Adipose tissue (tissue), 3 donors: Measurements from ENCODE around the gene GALE. TPM values are rescaled to one million over a fixed set of nuclear protein-coding genes. Genes with fewer than 3 reads are reported as not detected.
"Not testable (repeated sequence)": the region's sequence is repeated elsewhere in the genome, so short reads cannot be mapped to it uniquely, and the experiment has no call there.

Experiments used
- H3K27ac ChIP-seq: one replicate; pipeline ENCODE4 v1.5.1; 2013; ENCODE audit warnings: low read depth, low read length
- WGBS, 3 donors: extraction: QIAGEN DNeasy Blood & Tissue Kit; methylation state at CpG; one replicate each; pipeline ENCODE4 v1.1.7; 2013; 5-methylcytosine and 5-hydroxymethylcytosine counted together
- polyA plus RNA-seq, 3 donors: library from polyadenylated mRNA; stranded (reverse); fragments of 200-250 nt; gene quantifications; one replicate each; pipeline ENCODE4 v1.2.3, GENCODE V29; 2013
- donor health status: healthy with polysubstance abuse.
- donor health status: Bipolar disorder and iron deficiency.
- donor health status: healthy.

GALE gene
- polyA plus RNA-seq, 3 donors = 12.8 to 36.2 (median 15.4) TPM

DNA sequence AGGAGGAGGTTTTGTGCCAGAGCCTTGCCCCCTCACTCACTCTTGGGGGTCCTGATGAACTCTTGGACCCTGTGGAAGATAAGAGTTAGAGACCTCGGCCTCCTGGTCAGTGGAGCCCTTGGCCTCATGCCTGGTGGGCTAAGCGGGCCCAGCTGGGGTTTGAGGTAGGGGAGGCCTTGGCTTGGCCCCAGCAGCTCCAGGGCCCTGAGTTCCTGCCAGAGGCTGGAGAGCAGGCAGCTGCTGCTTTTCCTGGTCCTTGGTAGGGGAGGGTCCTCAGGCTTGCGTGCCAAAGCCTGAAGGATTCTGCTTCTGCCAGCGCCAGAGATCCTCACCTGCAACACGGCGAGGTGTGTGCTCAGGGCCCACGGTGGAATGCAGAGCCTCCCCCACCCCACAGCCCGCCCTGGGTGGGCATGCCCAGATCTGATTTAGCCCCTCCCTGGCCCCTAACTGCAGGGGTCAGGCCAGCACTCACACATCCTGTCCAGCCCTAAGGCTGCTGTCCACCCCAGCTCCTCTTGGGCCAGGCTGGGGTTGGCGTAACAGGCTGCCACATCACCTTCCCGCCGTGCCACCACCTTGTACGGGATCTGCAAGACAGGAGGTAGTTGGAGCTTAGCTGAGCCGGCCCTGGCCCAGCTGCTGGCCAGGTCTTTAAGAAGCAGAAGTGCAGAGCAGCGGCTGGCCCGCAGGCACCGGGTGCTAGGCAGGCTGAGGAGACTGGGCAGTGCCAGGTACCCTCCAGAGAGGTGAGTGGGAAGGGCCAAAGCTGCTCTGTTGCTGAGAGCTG is 4.7 kb downstream of the GALE start:
- H3K27ac ChIP-seq = no peak overlapping the region
- 70 to 80% (median 77%) methylated on average over 16 of the region's 16 CpGs for WGBS, 3 donors

DNA sequence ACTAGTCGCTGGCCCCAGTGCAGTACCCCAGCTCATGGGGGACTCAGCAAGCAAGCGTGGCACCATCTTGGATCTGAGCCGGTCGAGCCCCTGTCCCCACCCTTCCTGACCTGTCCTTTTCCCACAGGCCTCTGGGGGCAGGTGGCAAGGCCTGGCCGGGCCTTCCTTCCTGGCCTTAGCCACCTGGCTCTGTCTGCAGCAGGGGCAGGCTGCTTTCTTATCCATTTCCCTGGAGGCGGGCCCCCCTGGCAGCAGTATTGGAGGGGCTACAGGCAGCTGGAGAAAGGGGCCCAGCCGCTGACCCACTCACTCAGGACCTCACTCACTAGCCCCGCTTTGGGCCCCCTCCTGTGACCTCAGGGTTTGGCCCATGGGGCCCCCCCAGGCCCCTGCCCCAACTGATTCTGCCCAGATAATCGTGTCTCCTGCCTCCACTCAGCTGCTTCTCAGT is 5.8 kb downstream of the GALE start:
- 75 to 81% (median 81%) methylated on average over 9 of the region's 9 CpGs for WGBS, 3 donors
- H3K27ac ChIP-seq = not testable (repeated sequence)

DNA sequence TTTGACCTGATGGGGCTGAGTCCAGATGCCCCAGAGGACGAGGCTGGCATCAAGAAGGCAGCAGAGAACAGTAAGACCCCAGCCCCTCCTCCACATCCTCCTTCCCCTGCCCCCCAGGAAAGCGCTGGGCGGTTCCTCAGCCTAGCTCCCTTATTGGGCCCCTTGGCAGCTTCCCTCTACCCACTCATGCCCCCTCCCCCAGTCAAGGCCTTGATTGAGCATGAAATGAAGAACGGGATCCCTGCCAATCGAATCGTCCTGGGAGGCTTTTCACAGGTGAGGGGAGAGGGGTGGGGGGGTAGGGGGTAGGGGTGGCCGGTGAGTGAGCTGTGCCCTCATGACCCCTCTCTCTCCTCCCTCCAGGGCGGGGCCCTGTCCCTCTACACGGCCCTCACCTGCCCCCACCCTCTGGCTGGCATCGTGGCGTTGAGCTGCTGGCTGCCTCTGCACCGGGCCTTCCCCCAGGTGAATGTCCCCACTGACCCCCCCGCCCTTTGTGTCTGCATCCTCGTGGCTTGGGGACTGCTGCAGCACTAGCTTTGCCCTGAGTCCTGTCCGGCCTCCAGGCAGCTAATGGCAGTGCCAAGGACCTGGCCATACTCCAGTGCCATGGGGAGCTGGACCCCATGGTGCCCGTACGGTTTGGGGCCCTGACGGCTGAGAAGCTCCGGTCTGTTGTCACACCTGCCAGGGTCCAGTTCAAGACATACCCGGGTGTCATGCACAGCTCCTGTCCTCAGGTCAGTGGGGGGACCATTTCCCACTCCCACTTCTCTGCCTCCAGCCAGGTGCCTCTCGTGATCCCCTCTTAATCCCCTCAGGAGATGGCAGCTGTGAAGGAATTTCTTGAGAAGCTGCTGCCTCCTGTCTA is 6.5 kb downstream of the GALE start:
- H3K27ac ChIP-seq = no peak overlapping the region
- 70 to 75% (median 71%) methylated on average over 13 to 21 of the region's 21 CpGs for WGBS, 3 donors

DNA sequence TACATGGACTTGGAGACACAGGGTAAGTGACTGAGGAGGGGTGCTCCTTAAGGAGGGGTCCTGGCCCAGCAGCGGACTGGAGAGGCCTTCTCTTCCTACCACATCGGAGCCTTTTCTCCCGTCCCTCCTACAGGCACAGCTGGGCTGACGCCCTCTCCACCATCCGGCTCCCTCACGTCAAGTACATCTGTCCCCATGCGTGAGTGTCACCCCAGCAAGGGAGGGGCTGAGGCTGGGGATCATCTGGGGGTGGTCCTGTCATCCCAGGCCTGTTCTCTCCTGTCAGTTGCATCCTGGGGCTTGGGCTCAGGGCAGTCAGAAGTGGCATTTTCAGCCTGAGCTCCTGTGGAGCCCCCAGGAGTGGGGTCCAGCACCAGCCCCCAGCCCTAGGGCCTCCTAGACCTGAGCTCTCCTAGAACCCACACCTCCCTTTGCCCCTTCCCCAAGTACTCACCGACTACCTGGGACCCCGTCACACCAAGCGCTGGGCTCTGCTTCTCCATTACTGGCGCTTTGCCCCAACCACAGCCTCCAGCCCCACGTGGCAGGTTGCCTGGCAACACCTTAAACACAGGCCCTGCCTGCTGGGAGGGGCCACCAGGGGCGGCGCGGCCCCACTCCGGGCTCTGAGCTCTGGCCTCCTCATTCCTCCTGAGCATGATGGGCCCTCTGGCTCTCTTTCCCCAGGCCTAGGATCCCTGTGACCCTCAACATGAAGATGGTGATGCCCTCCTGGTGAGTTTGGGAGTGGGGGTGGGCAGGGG is 7.4 kb downstream of the GALE start:
- WGBS, 3 donors = 58 to 65% (median 60%) methylated on average over 15 to 16 of the region's 16 CpGs
- H3K27ac ChIP-seq = no peak overlapping the region

DNA sequence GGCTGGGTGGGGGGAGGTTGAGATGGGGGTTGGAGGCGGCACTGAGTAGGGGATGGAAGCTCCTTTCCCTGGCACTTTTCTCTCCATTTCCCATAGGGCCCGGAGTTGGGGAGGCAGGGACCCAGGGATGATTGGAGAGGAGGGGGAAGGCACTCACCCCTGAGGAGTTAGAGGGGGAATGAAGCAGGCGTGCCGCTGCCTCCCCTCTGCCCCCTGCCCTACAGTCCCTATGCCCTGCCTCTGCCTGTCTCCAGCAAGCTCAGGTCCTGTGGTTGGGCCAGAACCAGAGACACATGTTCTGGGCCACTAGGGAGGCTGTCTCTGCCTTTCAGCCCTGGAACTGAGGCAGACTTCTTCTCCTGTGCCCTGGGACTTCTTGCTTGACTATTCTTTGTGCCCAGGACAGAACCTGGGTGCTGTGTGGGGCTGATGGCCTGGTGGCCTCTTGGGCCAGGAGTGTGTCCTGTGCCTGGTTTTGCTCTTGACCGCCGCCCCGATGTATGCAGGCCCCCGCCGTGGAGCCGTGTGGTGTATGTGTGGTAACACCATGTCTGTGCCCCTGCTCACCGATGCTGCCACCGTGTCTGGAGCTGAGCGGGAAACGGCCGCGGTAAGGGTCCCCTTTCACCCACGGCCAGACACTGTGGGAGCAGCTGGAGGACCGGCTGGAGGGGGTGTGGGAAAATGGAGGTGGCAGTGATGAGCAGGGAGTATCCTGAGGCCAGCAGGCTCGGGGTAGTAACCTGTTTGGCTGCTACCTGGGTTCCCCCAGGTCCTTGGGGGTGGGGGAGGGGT is 8.2 kb downstream of the GALE start:
- WGBS, 3 donors = 60 to 69% (median 62%) methylated on average over 17 to 19 of the region's 19 CpGs
- H3K27ac ChIP-seq = no peak overlapping the region

DNA sequence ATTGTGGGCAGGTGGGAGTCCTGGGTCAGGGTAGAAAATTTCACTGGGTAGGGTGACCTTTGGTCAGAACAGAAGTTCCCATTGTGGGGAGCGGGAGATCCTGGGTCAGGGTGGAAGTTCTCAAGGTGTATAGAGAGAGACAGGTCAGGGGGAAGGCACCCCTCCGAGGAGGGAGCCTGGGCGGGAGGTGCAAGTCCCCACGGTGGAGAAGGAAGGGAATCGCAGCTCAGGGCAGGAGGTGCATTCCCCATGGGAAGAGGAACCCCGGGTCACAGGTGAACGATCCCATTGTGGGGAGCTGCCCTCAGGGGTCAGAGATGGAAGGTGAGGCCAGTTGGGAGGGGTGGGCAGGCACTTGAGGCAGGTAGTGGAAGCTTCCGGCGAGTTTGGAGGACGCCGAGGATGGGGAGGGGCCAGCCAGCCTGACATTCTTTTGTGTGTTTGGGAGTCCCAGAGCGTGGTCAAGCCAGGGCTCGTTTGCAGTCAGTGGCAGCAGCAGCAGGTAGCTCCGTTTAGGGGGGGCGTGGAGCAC is 9.0 kb downstream of the GALE start:
- 0 to 2% (median 1%) methylated on average over 14 to 15 of the region's 15 CpGs for WGBS, 3 donors
- no peak overlapping the region for H3K27ac ChIP-seq

DNA sequence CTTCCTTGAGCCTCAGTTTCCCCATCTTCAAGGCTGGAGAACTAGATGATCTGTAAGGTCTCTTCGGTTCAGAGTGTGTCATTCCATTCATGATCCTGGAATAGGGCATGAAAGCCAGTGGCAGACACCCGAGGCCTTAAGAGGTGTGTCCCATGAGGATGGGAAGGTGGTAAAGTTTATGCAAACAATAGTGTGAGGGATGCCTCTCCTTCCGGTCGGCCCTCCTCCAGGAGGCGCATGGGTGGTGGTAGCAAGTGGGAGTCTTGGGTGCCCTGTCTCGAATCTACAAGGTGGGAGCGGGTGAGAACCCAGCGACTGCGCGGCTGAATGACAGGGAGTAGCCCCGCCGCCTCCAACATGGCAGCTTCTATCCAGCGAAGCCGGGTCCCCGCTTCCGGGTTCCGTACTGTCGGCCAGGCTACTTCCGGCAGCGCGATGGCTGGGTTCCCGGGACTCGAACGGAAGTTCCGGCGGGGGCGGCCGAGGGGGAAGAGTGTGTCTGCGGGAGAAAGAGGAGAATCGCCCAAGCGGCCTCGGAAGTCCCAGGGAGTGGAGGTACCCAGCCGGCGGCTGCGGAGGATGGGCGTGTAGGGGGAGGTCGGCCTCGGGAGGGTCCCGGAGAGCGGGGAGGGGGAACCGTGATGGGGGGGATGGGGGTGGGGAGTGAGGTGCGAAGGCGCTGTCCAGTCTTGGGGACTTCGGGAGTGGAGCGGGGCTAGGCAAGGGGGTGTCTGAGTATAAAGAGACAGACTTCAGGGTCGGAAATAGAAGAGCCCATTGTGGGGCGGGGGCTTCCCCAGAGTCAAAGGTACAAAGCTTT is 9.6 kb downstream of the GALE start, which contains the start of gene LYPLA2:
Gene LYPLA2 (plus strand): TSS at position 450 of the 820 bp plus-strand sequence. CDS start 1,538 bp downstream, outside the sequence.
- 1% methylated on average over 43 to 47 of the region's 47 CpGs for WGBS, 3 donors

DNA sequence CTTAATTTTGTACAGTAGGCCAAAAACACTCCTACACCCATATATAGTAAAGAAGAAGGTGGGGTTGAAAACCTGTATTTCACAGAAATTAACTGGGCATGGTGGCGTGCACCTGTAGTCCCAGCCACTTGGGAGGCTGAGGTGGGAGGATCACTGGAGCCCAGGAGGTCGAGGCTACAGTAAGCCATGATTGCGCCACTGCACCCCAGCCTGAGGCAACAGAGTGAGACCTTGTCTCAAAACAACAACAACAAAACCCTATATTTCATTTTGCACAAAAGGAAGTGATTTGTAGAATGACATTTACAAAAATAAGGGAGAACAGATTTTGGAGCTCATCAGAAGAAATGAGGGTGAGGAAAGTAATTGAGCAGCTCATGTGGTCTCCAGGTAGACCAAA is 11.9 kb downstream of the GALE start:
- no peak overlapping the region for H3K27ac ChIP-seq
- WGBS, 3 donors = 85 to 97% (median 93%) methylated on average over 3 of the region's 3 CpGs

More for the DNA sequence above, 9.6 kb downstream of the GALE start, which contains the start of gene LYPLA2:
- no peak within 1 kb of the TSS for H3K27ac ChIP-seq

DNA sequence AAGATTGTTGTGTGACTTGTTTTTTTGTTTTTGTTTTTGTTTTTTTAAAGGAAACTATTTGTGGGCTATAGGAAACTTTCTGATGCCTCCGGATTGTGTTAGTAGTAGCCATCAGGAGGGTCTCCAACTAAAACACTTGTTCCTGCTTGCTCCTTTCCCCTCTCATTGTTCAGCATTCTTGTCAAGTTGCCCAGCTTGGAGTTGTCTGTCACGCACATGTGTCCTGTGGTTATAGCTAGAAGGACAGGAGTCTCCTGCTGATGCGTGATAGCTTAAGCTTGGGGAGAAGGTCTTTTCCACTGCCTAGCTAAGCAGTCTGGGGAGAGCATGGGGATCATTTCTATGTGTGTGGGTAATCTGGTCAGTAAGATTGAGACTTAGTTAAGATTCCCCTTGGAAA is 12.9 kb downstream of the GALE start:
- 89 to 90% (median 90%) methylated on average over 3 of the region's 3 CpGs for WGBS, 3 donors
- no peak overlapping the region for H3K27ac ChIP-seq

DNA sequence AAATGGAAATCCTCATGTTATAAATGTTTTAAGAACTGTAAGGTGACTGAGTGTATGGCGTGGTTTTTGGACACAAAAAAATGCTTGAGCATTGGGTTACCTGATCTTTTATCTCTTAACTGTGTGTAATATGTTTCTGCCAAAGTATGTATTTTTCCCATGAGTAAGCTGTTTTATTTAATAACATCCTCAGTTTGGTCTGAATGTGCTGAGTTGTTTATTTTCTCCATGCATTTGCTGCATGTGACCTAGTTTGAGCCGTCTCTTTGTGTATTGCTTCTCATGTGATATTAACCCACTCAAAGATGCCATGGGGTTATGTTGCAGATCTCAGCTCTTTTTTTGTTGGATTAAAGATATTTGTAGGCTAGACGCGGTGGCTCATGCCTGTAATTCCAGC is 15.7 kb downstream of the GALE start:
- H3K27ac ChIP-seq = no peak overlapping the region
- 83 to 87% (median 84%) methylated on average over 4 of the region's 4 CpGs for WGBS, 3 donors

DNA sequence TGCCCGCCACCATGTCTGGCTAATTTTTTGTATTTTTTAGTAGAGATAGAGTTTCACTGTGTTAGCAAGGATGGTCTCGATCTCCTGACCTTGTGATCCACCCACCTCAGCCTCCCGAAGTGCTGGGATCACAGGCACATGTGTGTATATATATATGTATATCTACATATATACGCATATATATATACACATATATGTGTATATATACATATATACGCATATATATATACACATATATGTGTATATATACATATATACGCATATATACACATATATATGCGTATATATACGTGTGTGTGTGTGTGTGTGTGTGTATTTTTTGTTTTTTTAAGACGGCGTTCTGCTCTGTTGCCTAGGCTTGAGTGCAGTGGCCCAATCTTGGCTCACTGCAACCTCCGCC is 17.4 kb downstream of the GALE start:
- not testable (repeated sequence) for H3K27ac ChIP-seq
- 91 to 95% (median 95%) methylated on average over 11 of the region's 11 CpGs for whole genome bisulfite sequencing, 3 donors

DNA sequence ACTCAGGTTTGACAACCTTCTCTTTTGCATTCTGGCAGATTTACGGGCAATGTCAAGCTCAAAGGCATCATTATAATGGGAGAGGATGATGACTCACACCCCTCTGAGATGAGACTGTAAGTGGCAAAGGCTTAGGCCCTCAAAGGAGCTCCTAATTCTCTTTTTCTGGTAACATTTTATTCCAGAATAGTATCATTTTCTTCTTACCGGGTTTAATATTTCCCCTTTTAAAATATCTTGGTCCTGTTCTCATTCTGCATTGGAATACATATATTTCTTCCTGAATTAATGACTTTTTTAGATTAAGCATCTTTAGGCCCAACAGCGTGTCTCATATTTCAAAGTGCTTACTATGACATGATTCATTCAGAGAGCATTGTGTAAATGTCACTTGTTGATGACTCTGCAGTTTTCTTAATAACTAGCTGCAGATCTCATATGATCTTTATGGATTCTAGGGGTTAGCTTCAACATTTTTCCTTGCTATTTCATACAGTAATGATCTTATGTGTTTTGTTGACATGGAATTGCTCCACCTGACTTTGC is 20.7 kb downstream of the GALE start:
- H3K27ac ChIP-seq = no peak overlapping the region
- WGBS, 3 donors = 78 to 79% (median 79%) methylated on average over 3 of the region's 3 CpGs

DNA sequence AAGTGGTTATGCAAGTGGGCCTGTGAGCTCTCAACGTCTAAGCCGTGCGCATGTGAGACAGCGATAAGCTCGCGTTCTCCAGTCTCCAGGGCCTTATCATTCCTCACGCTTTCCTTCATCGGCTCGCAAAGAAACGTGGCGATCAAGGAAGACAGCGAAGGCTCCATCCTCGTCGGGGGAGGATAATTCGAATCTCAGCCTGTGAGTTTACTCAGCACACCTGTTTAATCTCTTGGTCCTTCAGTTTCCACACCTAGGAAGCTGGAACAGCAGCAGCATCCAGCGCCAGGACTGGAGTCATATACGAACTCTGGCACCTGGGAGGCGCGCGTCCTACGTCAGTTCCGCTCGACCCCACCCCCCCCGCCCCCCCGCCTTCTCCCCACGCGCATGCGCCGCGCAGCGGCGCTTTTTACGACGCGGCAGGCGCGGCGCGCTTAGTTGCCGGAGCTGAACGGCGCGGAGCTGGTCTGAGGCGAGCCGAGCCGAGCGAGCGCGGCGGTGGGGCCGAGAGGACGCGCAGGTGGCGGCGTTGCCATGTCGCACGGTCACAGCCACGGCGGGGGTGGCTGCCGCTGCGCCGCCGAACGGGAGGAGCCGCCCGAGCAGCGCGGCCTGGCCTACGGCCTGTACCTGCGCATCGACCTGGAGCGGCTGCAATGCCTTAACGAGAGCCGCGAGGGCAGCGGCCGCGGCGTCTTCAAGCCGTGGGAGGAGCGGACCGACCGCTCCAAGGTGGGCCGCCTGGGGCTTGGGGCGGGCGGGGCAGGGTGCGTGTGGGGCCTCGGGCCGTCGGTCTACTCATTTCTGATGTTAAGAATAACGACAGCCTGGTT is 22.4 kb downstream of the GALE start, which contains the start of gene PITHD1:
Gene PITHD1 (plus strand): TSS at position 440 of the 836 bp plus-strand sequence. CDS start 98 bp downstream, at position 538.
- no peak within 1 kb of the TSS for H3K27ac ChIP-seq
- WGBS, 3 donors = 0 to 1% (median 0%) methylated on average over 72 to 87 of the region's 91 CpGs

DNA sequence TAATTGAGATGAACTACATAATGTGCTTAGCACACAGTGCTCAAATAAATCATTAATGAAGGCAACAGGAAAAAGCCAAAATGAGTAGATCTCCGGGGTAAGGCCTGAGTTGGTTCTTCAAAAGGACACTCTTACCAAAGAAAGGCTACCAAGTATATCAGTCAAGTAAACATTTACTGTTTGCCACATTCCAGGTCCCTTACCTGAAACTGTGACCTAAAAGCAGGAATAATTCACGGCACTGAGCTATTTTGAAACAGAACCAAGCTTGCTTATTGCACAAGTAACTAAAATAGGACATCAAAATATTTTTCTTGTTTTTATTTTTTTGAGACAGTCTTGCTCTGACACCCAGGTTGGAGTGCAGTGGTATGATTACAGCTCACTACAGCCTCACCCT is 24.3 kb downstream of the GALE start:
- WGBS, 3 donors = 57 to 65% (median 62%) methylated on average over 2 of the region's 2 CpGs
- H3K27ac ChIP-seq = no peak overlapping the region

DNA sequence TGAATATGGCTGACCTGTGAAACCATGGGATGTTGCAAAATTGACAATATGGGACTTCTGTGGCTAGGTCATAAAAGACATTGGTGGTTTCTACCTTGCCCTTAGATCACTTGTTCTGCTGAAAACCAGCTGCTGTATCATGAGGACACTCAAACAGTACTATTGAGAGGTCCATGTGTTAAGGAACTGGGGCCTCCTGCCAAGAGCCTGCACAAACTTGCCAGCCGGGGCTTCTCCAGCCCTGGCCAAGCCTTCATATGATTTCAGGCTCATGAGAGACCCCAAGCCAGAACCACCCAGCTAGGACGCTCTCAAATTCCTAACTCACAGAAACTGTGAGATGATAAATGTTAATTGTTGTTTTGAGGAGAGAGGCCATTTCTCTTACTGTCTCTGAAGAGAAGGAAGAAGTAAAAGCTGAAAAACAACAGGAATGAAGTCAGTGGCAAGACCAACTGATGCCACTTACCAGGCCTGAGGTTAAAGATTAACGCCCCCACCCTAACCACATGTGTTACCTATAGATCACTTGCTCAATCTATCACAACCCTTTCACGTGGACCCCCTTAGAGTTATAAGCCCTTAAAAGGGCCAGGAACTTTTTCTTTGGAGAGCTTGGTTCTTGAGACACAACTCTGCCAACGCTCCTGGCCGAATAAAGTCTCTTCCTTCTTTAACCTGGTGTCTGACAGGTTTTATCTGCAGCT is 26.2 kb downstream of the GALE start:
- no peak overlapping the region for H3K27ac ChIP-seq
- WGBS, 3 donors = 69 to 77% (median 72%) methylated on average over 6 of the region's 6 CpGs
